HG02981 (cell line): ENCODE measurements around the gene CD52.

Experiments used
- ATAC-seq: cut with Tn5 transposase; IDR thresholded peaks from one replicate; pipeline ENCODE4 v1.9.1; 2021; ENCODE audit warnings: mild to moderate bottlenecking, moderate library complexity; ENCODE audit not compliant: unreplicated experiment

The CD52 gene

GRCh38 chr1:26317612-26318337, at the start of gene CD52:
Gene CD52 (plus strand): TSS chr1:26317958. CDS start chr1:26318018, 60 bp downstream.
- peak; percentile 45 for ATAC-seq

- no peak for ATAC-seq
Observed at GRCh38 chr1:26268290-26269197, 49.2 kb upstream of the CD52 start.

- ATAC-seq, result no peak
Observed at GRCh38 chr1:26269198-26269550, 48.6 kb upstream of the CD52 start.

- ATAC-seq, result no peak
Observed at GRCh38 chr1:26274801-26275425, 42.8 kb upstream of the CD52 start.

GRCh38 chr1:26275580-26276431, 42.0 kb upstream of the CD52 start:
- peak; percentile 34 for ATAC-seq

GRCh38 chr1:26276432-26276838, 41.3 kb upstream of the CD52 start:
- no peak for ATAC-seq

GRCh38 chr1:26277261-26277661, 40.5 kb upstream of the CD52 start:
- no peak for ATAC-seq

- ATAC-seq, result no peak
Observed at GRCh38 chr1:26277719-26278118, 40.0 kb upstream of the CD52 start.

- no peak for ATAC-seq
Observed at GRCh38 chr1:26278303-26278702, 39.5 kb upstream of the CD52 start.

- ATAC-seq, result no peak
Observed at GRCh38 chr1:26278724-26279455, 38.9 kb upstream of the CD52 start.

- ATAC-seq, result no peak
Observed at GRCh38 chr1:26279456-26280332, 38.1 kb upstream of the CD52 start, which contains the start of gene SH3BGRL3. Gene SH3BGRL3 (plus strand): TSS chr1:26280086. CDS start chr1:26280156, 70 bp downstream.

GRCh38 chr1:26280333-26281042, 37.3 kb upstream of the CD52 start:
- no peak for ATAC-seq

- no peak for ATAC-seq
Observed at GRCh38 chr1:26281091-26281958, 36.4 kb upstream of the CD52 start.

GRCh38 chr1:26281971-26282370, 35.8 kb upstream of the CD52 start:
- no peak for ATAC-seq

GRCh38 chr1:26282401-26282918, 35.3 kb upstream of the CD52 start:
- ATAC-seq, result no peak

GRCh38 chr1:26283279-26283853, 34.4 kb upstream of the CD52 start:
- no peak for ATAC-seq
